Measurements from ENCODE around the gene CHAT. TPM values are rescaled to one million over a fixed set of nuclear protein-coding genes. Genes with fewer than 3 reads are reported as not detected.

The CHAT gene
- total and polyA plus RNA-seq, 2 of the 13 experiments (the other 11 are each of a cell fraction or from before 2014, with no cell fraction given), result not detected

GRCh38 chr10:49690698-49691356 is 77.0 kb downstream of the CHAT start (continued):
- TF ChIP-seq, protein P1, sequence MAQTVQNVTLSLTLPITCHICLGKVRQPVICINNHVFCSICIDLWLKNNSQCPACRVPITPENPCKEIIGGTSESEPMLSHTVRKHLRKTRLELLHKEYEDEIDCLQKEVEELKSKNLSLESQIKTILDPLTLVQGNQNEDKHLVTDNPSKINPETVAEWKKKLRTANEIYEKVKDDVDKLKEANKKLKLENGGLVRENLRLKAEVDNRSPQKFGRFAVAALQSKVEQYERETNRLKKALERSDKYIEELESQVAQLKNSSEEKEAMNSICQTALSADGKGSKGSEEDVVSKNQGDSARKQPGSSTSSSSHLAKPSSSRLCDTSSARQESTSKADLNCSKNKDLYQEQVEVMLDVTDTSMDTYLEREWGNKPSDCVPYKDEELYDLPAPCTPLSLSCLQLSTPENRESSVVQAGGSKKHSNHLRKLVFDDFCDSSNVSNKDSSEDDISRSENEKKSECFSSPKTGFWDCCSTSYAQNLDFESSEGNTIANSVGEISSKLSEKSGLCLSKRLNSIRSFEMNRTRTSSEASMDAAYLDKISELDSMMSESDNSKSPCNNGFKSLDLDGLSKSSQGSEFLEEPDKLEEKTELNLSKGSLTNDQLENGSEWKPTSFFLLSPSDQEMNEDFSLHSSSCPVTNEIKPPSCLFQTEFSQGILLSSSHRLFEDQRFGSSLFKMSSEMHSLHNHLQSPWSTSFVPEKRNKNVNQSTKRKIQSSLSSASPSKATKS (CRISPR knock-in tag; IDR thresholded peaks at IDR 0.05), result no peak

GRCh38 chr10:49691588-49691987 is 77.8 kb downstream of the CHAT start:
- no peak; the same call in 2 of the 3 replicates for ATAC-seq
- POLR2A ChIA-PET, result no interaction called here
- 5% methylated on average over 4 of the region's 9 CpGs for WGBS (ENCODE audit: low lambda C conversion rate)

GRCh38 chr10:49694466-49694865 is 80.6 kb downstream of the CHAT start:
- FAIRE-seq (no peak), ATAC-seq (no peak), DNase-seq (ENCODE audit: low spot score) (no peak)
- CTCF ChIA-PET (ENCODE audit: low intra/inter-chr PET ratio, low total read pairs), result no interaction called here
- Histone ChIP-seq H3K27ac (ENCODE audit: extremely low read length, insufficient read depth, low read length) (no peak overlapping the region), H4K20me1 (ENCODE audit: insufficient read depth, low read length) (no peaks in the 10 kb centered on the region), H3K4me1 (ENCODE audit: insufficient read depth, low read length) (no peaks in the 10 kb centered on the region), H3K9me3 (ENCODE audit: low read length) (no peaks in the 10 kb centered on the region), H3K4me2 (ENCODE audit: low read depth, low read length) (no peak overlapping the region), H3K9ac (ENCODE audit: insufficient read depth, low read depth, low read length) (no peak overlapping the region), H3K36me3 (replicated peaks in 1 of 2; ENCODE audit: control insufficient read depth in 1 of 2, insufficient read depth in 2 of 2, low read length in 2 of 2) (no peaks in the 10 kb centered on the region), H3K79me2 (ENCODE audit: insufficient read depth, low read length) (no peaks in the 10 kb centered on the region), H3K4me3 (replicated peaks in 1 of 3; ENCODE audit: insufficient read depth in 1 of 3, low read depth in 2 of 3, low read length in 3 of 3) (no peak overlapping the region), H3K27me3 (ENCODE audit: control insufficient read depth in 1 of 2, insufficient read depth in 2 of 2, low read length in 2 of 2) (peaks cover 5 to 65% of the 10 kb centered on the region in 2 experiments; a peak in 3 of 5 replicates), H2AFZ (ENCODE audit: low read length) (no peak overlapping the region)
- in situ Hi-C loops (cut with HindIII; ENCODE audit: extremely low pct_ligation_motif_present, low pct_unique_long_range_greater_than_20kb) (no loop called here), intact Hi-C loops (cut with micrococcal nuclease; ENCODE audit: unreplicated experiment) (no loop called here)
- BruUV-seq (replicated peaks), result no TSS peak
- 5% methylated on average over 5 of the region's 6 CpGs for WGBS (ENCODE audit: low lambda C conversion rate)
- no peak for TF ChIP-seq ZNF746 (CRISPR knock-in tag; IDR thresholded peaks at IDR 0.05)
- TF ChIP-seq CENPT (CRISPR knock-in tag; IDR thresholded peaks at IDR 0.05; ENCODE audit: low read depth), result no peak
- POLR2A ChIA-PET, result no interaction called here

More at GRCh38 chr10:49691588-49691987, 77.8 kb downstream of the CHAT start:
- no peak for TF ChIP-seq ZBTB8A (CRISPR knock-in tag; IDR thresholded peaks at IDR 0.05; ENCODE audit: borderline replicate concordance, low read depth)
- FAIRE-seq, result no peak
- Histone ChIP-seq H3K4me2 (ENCODE audit: low read depth, low read length) (no peak overlapping the region), H4K20me1 (ENCODE audit: insufficient read depth, low read length) (no peaks in the 10 kb centered on the region), H2AFZ (ENCODE audit: low read length) (no peak overlapping the region), H3K9me3 (ENCODE audit: low read length) (no peaks in the 10 kb centered on the region), H3K9ac (ENCODE audit: insufficient read depth, low read depth, low read length) (no peak overlapping the region), H3K27me3 (ENCODE audit: control insufficient read depth in 1 of 2, insufficient read depth in 2 of 2, low read length in 2 of 2) (peaks cover 9 to 68% of the 10 kb centered on the region in 2 experiments; a peak in 4 of 5 replicates), H3K4me3 (replicated peaks in 1 of 3; ENCODE audit: insufficient read depth in 1 of 3, low read depth in 2 of 3, low read length in 3 of 3) (no peak overlapping the region), H3K79me2 (ENCODE audit: insufficient read depth, low read length) (no peaks in the 10 kb centered on the region), H3K4me1 (ENCODE audit: insufficient read depth, low read length) (no peaks in the 10 kb centered on the region), H3K36me3 (replicated peaks in 1 of 2; ENCODE audit: control insufficient read depth in 1 of 2, insufficient read depth in 2 of 2, low read length in 2 of 2) (no peaks in the 10 kb centered on the region), H3K27ac (ENCODE audit: extremely low read length, insufficient read depth, low read length) (no peak overlapping the region)
- BruUV-seq (replicated peaks), result no TSS peak
- CTCF ChIA-PET (ENCODE audit: low intra/inter-chr PET ratio, low total read pairs), result no interaction called here
- in situ Hi-C loops (cut with HindIII; ENCODE audit: extremely low pct_ligation_motif_present, low pct_unique_long_range_greater_than_20kb), result no loop called here
- intact Hi-C loops (cut with micrococcal nuclease; ENCODE audit: unreplicated experiment), result no loop called here
- DNase-seq (ENCODE audit: low spot score), result no peak

Data from HepG2 (cell line).